CD4-positive, alpha-beta T cell treated with Interleukin-4 for 1 hour (primary cell): ENCODE measurements around the gene NHLRC2.

Source experiments
- DNase-seq, 2 donors: peaks; one replicate each; pipeline ENCODE4 v3.0.0-alpha.2; 2020 to 2022

The NHLRC2 gene

DNA sequence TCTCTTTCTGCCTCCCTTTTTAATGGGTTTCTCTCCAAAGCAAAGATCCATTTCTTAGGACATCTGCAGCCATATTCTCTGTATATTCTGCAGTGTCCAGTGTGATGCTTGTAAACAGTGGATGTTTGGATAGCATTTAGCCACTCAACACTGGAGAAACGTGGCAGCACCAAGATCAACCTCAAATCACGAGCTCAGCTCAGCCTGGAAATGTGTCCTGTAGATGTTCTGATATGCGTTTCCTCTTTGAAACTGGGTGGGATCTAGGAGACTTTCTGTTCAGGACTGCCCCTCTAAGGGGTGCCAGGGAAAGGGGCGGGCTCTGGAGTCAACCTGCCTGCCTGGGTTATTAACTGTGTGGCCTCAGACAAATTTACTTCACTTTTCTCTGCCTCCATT is 91.2 kb downstream of the NHLRC2 start:
- DNase-seq = no peak

DNA sequence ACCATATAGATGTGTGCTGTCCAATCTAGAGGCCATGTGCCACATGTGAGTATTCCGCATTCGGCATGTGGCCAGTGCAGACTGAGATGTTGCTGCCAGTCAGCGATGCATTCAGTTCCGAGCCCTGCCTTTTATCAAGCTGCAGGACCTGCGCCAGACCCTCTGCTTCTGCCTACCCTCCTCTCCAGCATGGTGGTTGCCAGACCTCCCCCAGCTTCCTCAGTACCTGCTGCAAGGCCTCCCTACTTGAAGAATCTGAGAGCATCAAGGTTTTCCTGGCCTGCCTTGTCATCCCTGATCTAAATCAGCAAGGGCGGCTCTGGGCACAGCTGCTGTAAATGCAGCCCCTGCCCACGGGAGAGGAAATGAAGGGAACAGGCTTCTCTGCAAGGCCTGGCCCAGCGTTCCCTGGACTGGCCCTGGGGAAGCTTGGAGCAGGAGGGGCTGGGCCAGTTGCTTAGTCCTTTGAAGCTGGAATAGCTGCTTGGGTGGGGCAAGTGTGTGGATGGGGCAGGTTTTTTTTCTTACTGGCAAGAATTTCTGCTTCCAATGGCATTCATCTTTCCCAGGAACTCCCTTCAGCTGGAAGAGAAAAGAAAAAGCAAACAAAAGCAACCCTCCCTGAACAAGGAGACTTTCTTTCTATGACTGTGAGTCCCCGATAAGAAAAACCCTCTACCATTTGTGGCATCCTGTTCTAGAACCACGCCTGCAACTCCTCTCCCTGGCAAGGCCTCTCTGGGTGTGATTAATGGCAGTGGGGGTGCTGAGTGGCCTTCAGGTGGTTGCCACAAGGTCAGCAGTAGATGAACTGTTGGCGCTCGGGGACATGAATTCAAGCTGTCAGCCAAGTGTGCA is 93.0 kb downstream of the NHLRC2 start:
- no peak for DNase-seq

DNA sequence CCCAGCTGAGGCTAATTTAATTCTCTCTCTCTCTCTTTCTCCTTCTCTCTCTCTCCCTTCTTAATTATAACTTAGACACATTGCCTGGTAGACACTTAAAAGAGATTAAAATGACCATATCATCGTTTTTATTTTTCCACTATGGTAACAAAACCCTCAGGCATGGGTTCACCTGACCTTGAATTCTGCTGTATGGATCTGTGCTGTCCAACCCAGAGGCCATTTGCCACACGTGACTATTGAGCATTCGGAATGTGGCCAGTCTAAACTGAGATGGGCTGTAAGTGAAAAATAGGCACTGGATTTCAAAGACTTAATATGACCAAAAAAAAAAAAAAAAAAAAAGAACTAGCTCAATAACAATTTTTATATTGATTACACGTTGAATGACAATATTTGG is 93.6 kb downstream of the NHLRC2 start:
- no peak for DNase-seq

DNA sequence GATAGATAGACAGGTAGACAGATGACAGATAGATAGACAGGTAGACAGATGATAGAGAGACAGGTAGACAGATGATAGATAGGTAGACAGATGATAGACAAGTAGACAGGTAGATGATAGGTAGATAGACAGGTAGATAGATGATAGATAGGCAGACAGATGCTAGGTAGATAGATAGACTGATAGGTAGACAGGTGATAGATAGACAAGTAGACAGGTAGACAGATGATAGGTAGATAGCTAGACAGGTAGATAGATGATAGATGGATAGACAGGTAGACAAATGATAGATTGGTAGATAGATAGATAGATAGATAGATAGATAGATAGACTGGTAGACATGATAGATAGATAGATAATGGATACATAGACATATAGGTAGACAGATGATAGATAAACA is 95.8 kb downstream of the NHLRC2 start:
- no peak for DNase-seq

DNA sequence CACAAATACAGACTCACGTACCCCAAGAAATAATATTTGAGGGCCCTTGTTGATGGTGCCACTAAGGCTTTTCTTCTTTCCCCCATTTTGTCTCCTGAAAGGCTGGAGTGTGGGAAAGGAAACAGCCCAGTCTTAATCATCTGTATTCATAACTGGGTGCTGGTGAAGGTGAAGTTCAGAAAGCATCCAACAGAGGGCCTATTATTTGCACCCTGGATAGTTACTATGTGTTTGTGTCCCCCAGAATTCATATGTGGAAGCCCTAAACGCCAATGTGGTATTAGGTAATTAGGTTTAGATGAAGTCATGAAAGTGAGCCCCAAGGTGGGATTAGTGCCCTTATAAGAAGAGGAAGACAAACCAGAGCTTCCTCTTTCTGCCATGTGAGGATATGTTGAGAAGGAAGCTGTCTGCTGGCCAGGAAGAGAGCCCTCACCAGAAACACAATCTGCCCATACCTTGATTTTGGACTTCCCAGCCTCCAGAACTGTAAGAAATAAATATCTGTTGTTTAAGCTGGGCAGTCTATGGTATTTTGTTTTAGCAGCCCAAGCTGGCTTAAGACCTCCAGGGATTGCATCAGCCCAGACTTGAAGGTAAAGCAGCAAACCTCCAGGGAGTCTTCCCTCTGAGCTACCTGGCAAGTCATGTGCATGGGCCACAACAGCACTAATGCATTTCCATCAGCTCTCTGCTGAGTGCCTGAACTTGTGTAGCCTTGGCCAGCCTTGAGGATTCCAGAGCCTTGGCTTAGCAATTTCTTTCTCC is 99.2 kb downstream of the NHLRC2 start:
- peak in 1 of 2 donors; percentile 22 for DNase-seq

DNA sequence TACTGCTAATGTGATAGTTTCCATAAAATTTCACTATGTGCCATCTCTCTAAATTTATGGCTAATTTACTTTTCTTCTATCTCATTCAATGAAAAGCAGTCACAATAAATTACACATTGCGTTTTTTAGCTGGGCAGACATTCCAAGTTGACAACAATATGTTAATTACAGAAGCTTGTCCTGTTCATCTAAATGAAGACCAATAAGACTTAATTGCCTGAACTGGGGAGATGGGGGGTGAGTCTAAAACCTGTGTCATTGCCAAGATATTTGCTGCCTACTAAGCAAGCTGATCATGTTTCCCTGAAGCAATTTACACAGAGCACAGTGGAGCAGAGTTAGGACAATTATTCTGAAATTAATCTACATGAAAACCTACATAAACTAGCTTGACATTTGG is 99.9 kb downstream of the NHLRC2 start:
- no peak for DNase-seq

DNA sequence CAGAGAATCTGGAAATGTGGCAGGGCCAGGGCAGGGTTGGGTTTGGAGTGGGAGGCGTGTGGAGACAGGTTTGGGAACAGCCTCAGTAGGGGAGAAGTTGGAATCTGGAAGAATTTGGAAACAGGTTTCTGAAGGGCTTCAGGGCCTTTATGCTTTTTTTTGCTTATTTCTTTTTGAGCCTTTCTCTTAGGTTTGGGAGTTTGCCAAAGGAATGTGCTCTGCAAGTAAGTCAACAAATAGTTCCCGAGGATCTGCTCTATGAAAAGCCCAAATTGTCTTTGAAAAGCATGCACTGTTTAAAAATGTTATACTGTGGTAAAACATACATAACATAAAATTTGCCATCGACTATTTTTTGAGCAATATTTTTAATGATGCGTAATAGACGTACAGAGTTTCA is 102.6 kb downstream of the NHLRC2 start:
- no peak for DNase-seq

DNA sequence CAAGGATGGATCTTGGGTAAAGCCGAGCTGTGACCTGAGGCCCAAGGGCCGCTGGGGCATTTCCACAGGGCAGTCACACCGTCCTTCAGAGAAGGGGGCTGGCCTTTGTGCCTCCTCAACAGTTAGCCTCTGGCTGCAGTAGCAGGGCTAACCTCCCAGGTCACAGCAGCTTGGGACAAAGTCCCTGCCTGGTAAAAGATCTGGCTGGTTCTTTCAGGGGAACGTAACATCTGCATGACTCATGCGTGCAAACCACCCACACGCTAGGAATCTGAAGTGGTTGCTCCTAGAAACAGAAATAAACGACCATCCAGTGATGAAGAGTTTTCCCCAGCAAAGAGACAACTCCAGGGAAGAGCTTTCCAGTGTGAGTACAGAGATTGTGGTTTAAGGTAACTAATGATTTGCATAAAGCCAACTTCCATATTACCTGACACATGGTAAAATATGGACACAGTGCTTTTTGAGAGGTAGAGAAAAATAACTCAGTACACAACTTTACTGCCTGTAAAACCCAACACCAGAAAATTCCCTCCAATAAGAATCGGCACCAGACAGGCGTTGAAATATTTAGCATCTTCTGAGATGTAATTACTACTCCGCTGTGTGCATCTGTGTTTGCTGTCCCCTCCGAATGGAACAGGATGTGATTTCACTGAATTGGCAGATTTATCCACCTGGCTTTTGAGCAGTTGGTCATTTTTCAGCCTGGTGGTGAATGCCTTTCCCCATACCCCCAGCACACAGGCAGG is 104.3 kb downstream of the NHLRC2 start:
- DNase-seq = no peak

DNA sequence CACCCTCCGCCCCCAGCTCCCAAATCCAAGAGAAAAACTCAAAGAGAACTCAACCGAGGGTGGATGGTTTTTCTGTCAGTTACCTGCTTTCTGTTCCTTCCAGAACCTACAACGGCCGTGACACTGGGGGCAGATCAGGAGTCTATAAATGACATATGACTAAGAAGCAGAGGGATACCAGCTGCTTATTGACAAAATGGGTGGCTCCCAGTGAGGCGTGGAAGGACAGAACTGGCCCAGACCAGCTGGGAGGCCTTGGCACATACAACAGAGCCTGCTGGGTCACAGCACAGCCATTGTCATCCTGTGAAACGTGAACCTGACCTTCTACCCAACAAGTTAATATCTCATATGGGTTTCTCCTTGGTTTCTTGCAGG is 104.9 kb downstream of the NHLRC2 start:
- no peak for DNase-seq

DNA sequence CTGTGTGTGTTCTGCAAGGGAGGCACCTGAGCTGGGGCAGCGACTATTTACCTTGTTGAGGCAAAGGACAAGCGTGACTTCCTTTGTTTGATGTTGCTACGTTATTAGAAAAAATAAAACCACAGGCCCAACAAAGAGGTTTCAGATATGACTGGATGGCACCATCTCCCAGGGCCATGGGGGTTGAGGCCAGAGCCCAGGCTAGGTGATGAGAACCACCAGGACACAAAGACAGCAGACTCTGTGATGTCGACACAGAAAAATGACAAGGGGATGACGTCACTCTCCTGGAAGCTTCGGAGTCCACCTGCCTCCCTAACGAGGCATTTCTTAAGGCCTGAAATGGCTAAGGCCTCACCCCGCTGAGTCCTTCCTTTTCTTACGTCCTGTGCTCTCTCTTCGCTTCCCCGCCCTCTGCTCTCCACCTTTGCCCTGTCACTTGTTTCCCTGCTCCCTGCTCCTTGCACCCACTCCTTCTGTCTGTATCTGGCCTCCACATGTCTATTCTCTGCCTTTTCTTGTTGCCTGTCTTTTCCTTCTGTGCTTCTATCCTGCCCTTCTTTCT is 106.2 kb downstream of the NHLRC2 start:
- DNase-seq = peak; percentile 39 to 70

DNA sequence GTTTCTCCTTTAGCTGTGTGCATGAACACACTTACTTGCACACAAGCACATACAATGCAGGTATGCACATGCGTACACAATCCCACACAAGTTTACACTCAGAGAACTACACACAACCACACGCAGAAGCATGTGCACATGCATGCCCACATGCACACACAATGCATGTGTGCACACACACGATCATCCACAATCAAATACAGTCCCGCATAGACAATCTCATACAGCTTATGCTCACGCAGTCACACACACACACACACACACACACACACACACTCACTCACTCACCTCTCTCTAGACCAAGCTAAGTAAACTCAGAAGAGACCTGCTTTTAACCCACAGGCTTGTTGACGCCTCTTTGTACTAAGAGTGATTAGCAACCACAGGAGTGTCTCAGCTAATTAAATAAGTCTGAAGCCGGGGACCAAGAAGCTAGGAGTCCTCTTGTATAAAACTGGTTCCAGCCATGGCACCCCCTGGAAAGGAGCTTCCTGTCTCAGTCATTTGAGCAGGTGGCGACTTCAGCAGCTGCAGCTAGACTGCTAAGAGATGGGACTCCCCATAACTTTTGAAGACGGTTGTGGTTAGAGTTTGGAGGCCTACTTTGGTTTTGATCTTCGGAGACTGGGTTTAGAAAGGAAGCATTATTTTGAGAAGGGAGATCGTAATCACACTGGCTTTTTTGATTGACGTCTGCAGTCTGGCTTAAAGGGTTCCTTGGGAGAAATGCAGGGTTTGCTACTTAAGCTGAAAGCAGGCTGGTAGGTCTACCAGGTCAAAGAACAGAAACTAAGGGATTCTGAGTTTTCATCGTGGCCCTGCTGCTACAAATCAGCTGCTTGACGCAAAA is 106.9 kb downstream of the NHLRC2 start:
- peak; percentile 74 to 89 for DNase-seq

DNA sequence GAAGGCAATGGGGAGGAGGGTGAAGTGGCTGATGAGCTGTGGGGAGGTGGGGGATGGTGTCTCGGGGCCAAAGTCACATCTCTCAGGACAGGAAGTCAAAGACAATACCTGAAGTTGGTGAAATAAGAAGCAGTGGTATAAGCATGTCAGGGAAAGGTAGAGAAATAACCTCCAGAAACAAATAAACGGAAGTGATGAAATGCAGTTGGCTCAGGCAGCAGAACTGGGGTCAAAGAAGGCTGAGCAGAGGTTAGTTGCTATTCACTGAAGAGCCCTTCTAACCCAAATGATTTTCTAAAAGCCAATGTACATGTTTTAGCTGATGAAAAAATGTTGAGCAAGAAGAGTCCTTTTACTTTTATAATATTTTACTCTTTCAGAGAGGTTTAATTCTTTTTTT is 110.6 kb downstream of the NHLRC2 start:
- no peak for DNase-seq

DNA sequence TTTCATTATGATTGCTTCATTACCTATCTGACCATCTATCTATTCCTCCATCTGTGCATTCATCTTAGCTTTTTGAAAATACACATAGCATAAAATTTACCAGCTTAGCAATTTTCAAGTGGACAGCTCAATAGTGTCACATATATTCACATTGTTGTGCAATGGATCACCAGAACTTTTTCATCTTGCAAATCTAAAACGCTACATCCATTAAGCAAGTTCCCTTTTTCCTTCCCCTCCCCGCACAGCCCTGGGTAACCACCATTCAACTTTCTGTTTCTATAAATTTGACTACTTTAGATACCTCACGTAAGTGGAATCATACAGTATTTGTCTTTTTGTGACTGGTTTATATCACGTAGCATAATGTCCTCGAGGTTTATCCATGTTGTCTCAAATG is 111.2 kb downstream of the NHLRC2 start:
- DNase-seq = no peak
